HG02759 (cell line): ENCODE data around the gene ADGB.
"Not testable (repeated sequence)": the region's sequence is repeated elsewhere in the genome, so short reads cannot be mapped to it uniquely, and the experiment has no call there.

ENCODE experiments used
- ATAC-seq: cut with Tn5 transposase; IDR thresholded peaks from one replicate; pipeline ENCODE4 v1.9.1; 2021; ENCODE audit warnings: mild to moderate bottlenecking, moderate library complexity; ENCODE audit not compliant: unreplicated experiment

The ADGB gene

DNA sequence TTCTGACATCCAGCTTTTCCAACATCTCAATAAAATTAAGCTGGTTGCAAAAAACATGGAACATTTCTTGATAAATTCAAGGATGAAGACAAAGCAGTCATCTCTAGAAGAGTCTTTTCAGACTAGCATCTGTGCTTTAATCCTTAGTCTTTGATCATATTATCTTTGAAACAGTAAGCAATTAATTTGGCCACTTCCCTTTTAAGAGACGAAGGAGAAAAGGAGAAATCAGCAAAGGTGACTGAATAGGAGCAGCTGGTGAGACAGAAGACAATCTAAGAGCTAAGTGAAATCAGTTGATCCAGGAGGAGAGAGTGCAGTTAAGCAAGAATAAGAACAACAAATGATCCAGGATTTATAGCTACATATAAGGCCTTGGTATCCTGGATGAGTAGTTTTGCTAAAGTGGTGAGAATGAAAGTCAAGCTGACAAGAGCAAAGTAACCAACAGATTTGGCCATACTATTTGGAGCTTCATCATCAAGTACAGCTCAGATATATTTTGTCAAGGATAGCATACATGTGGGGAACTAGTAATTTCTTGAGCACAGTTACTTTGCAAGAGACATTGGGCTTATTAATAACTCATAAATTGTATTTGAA lies 215.5 kb downstream of the ADGB start:
- ATAC-seq = no peak

DNA sequence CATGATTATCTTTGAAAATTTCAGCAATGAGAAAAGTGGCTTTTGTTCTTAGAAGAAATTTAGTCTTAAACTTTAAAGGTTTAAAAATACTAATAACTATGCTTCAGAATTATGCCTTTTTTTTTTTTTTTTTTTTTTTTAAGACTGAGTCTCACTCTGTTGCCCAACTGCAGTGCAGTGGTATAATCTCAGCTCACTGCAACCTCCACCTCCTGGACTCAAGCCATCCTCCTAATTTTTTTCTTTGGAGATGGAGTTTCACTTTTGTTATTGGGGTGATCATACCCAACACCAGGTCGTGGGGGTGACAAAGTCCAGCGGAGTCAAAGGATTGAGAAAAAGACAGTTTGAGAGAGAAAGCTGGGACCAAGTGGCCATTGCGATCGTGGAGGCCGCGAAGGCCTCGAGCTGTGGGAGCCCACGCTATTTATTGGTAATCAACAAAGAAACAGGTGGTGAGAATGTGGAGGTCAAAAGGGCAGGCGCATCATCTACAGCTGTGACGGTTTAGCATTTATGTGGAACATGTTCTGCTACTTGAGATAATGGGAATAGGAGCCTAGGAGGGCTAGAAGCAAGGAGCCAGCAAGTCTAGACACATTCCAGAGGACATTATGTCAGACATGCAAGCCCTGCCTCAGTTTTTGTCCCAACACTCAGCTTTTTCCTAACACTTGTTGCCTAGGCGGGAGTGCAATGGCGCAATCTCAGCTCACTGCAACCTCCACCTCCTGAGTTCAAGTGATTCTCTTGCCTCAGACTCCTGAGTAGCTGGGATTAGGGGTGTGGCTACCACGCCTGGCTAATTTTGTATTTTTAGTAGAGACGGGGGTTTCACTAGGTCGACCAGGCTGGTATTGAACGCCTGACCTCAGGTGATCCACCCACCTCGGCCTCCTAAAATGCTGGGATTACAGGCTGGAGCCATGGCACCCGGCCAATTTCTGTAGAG lies 217.0 kb downstream of the ADGB start:
- not testable (repeated sequence) for ATAC-seq

DNA sequence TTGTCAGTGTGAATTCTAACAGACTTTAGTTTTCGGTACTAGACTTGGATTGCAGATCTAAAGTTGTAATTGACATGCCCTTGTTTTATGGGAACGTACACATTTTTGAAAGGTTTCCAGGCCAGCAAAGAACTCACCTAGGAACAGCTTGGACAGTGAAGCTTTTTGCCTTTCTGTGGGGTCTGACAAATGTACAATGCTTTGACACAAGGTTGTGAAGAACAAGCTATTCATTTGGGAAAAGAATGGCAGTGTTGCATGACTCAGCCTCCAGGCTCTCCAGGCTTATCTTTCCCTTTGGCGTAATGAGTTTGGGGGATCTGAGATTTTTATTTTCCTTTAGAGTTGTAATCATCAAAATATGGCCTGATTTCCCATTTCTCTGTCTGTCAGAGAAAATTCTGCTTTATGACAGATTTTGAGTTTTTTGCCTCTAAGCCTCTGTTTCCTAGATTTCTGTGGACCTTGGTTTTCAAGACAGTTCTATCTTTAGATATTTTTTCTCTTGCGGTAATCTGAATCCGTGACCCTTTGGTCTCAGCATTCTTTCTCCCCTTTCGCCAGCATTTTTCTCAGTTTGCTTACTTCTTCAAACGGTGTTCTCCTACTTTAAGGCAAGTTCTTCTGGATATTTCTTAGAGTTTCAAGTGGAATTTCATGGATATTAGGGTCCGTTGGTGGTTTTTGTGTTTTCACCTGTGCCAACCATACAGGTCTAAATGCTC lies 221.0 kb downstream of the ADGB start:
- ATAC-seq = no peak

DNA sequence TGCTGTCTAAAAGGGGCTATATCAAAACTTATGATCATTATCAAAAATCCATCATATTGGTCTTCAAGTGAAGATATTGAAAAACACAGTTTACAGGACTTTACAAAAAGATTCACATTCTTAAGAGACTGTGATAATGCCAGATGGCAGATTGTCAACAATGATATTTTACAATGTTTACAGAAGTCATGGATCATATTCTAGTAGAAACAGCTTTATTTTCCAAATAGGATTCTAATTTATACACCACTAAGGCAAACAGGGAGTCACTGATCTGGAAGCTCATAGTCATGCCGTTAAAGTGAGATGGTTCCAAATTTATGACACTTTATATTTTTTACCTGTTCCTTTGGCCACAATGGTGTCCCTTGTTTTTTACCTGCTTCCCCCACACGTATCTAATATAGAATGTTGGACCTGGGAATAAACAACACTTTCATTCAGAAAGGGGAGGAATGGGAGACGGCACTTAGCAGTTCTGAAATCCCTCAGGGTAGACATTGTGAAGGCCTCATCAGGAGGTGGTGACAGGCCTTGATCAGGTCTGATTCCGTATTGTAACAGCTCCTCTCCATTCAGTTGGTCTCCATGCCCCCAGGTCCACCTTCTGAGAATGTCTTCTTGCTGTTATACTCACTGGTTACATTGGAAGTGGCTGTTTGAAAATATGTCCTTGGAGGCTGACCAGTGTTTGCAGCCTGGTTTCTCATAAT lies 228.6 kb downstream of the ADGB start:
- no peak for ATAC-seq

DNA sequence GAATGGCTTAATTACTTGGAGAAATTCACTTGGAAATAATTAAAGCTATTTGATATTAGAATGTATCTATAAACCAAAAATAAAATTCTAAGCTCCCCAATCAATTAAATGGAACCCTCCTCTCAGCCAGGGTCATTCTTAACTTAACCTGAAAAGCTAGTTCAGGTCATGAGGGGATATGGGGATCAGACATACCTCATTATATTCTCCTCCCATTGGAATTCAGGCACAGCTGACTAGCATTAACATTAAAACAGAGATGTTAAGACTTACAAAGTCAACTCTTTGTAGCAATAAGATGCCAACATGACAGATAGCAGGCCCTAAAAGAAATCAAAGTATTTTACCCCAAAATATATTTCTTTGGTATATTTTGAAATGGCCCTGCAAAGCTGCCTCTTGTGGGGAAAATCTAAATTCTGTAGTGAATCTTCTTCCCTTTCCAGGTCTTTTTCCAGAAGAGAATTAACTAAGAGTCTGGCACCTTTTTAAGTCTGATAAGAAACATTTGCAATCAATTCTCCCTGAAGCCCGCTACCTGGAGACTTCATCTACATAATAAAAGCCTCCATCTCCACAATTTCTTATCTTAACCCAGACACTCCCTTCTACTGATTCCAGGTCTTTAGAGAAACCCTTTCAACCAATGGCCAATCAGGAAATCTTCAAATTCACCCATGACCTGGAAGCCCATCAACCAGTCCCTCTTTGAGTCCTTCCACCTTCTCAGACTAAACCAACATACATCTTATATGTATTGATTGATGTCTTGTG lies 231.2 kb downstream of the ADGB start:
- no peak for ATAC-seq

DNA sequence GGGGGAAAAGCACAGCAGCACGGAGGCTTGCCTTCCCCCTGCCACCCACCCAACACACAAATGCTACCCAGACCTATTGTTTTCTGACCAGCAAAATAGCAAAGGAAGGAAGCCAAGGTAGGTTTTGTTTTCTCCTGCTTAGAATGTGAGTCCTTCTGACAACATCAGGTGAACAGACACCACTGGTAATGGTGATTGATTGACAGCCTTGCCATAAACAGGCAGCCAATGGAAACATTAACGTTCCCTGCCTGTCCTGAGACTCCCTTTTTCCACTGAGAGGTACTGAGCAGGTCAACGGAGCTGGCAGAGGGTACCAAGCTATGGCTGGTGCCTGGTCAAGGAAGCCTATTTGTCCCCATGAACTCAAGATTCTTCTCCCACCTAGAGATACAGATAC lies 234.4 kb downstream of the ADGB start:
- ATAC-seq = no peak

DNA sequence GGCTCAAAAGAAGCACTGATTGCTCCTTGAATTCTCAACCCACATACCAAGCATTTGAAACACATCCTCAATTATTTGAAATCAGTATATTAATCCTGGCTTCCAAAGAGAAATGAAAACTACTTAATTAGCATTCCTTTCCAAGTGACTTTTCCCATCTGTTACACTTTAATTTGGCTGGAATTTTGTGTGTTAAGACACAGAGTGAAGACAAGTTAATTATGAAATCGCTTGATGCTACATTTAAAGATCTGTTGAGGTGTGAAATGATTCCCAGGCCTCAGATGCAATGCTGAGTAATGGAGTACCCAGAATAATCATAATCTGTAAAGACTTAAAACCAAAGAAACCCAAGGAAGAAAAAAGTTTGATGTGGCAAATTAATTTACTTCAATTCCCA lies 241.4 kb downstream of the ADGB start:
- ATAC-seq = no peak

DNA sequence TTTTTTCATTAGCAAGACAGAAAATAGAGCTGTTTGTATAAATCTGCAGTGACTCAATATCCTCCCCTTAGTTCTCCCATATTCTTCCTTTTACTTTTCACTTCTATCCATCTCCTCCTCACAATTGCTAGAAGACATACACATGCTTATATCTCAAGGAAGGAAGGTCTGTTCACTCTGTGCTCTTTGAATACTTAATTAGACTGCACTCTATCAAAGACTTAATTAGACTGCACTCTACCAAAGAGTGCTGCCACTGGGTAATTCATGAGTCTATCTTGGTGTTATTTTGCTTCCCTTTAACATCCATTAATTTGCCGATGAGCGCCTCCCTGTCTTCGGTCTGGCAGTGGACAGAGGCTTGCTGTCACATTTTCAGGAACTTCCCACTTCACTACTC lies 241.9 kb downstream of the ADGB start:
- ATAC-seq = no peak

DNA sequence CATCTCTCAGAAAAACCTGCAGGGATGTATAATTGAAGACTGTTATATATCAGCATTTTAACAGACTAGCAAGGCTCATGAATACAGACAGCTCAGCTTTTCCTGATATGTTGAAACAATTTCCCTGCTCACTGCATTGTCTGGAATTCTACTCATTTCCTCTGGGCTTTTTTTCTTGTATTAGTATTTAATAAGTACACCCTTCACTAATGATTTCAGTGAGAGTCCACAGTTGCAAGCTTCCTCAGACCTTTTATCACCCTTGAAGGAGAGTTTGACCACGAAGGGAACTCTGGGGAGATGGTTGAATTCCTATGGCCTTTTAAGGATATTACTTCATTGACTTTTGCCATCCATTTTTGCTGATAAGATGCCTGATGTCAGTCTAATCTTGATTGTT lies 248.7 kb downstream of the ADGB start:
- ATAC-seq = no peak

DNA sequence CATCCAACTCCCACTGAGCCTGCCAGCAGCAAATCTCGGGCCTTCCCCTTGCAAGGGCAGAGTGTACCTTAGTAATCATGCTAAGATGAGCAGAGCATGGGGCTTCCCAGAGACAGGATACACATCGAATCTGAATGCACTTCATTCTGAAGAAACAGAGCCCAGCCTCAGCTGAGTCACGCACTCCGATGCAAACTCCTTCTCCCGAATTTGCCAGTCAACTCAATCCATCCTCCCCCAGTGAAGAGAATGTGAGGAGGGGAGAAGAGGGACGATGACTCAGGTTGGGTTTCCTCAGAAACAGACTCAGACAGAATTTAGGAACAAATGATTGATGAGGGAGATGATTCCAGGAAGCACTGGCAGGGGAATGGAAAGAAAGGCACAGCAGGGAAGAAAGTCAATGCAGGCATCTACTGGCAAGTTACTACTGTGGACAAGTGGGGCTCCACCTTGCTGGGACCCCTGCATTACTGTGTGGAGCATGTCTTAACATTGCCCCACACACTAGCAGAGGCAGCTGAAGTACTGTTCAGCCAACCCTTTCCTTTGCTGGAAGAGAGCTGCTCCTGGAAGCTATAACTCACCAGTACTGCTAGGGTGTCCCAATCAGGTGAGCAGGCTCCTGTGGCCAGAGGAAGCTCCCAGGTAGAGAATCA lies 251.6 kb downstream of the ADGB start:
- ATAC-seq = no peak

DNA sequence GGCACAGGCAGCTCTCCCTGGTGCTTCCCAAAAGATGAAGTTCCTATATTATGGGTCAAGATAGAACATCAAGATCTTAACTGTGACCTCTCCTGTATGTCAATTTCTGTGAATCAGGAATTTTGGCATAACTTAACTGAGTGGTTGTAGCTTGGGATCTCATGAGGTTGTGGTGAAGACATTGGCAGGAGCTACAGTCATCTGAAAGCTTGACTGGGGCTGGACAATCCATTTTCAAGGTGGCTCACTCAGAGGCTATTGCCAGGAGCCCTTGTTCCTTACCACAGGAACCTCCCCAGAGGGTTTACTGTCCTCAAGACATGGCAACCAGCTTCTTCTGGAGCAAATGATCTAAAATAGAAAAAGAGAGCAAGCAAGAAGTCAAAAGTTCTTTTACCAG lies 252.2 kb downstream of the ADGB start:
- ATAC-seq = no peak

DNA sequence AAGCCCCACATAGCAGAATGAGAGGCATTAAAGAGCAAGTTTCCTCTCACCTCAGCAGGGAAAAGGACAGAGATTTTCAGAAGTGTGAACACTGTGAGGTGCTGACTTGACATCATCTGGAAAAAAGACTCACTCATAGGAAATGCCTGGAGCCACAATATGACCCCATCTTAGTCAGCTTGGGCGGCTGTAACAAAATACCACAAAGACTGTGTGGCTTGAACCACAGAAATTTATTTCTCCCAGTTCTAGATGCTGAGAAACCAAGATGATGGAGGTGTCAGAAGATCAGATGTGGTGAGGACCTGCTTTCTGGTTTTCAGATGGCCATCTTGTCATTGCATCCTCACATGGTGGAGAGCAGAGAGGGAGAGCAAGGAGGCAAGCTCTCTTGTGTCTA lies 253.1 kb downstream of the ADGB start:
- no peak for ATAC-seq

DNA sequence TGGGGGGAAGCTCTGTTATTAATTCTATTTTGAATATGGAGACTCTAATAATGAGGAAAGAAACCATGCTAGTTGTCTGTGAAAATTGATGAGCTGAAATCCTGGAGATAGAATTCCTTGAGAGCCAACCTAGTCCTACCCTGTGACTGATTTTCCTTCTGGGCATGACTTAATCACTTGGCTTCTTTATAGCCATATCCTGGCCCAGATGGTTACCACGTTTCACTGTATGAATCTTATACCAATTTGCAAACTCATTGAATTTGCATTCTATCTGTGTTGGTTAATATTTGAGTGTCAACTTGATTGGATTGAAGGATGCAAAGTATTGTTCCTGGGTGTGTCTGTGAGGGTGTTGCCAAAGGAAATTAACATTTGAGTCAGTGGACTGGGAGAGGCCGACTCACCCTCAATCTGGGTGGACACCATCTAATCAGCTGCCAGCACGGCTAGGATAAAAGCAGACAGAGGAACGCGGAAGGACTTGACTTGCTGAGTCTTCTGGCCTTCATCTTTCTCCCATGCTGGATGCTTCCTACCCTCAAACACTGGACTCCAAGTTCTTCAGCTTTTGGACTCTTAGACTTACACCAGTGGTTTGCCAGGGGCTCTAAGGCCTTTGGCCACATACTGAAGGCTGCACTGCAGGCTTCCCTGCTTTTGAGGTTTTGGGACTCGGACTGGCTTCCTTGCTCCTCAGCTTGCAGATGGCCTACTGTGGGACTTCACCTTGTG lies 255.9 kb downstream of the ADGB start:
- ATAC-seq = not testable (repeated sequence)

DNA sequence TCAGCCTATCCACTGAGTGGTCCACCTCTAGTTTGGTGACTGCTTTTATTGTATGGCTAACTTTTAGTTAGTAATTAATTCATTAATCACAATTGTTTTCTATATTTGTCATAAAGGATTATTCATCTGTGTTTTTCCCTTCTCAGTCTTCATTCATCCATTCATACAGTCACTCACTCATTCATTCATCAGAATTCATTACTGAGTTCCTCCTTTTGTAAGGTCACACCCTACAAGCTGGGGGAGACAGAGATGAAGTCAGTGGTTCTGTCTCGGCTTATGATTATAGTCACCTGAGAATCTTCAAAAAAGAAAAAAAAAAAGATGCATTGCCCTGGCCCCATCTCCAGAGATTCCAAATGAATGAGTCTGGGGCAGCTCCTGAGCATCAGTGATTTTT lies 257.1 kb downstream of the ADGB start:
- ATAC-seq = no peak

DNA sequence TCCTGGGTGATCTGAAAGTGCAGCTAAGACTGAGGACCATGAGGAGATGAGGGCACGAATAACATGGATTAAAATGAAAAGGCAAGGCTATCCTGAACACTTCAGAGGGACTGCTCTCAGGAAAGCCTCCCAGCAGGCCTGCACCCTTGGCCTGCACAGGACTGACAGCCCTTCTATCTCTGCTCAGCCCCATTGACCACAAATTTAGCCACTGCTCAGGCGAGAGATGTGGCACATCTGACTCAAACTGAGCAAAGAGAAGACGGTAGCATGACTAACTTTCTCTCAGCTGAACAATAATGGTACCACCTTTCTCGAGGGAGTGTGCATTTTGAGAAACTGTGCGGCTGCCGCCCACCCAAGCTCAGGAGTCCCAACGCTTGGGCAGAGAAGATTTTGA lies 257.5 kb downstream of the ADGB start:
- ATAC-seq = peak; percentile 69

DNA sequence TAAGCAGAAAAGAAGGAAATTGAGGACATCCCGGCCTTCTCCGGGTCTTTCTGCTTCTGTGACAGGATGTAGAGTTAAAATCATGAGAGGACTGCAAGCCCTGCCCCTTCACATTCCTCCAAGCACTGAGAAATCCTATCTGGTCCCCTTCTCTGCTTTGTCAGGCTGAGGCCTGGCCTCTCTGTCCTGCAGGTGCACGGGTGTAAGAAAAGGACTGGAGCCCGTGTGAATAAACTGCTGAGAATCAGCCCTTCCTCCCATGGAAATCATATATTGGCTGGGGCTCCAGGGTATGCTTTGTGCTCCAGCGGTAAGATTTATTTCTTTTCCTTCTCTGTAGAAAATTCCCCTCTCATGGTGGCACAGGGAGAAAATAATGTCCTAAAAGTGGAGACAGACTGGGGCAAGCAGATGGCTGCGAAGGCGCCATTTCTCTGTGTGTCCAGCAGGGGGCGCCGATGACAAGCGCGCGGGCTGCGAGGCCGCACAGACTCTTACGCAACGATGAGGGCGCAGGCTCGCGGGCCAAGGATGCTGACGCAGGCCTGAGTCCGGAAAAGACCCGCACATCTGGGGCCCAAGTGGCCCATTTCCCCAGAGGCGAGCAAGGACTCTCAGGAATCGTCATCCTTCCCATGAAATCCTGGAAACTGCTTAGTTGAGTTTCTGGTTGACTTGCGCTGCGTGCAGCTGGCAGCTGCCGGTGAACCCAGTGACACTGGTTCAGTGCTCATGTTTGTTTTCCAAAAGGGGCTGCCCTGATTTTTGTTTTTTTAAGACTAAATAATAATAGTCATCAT lies 258.6 kb downstream of the ADGB start:
- peak; percentile 92 for ATAC-seq

DNA sequence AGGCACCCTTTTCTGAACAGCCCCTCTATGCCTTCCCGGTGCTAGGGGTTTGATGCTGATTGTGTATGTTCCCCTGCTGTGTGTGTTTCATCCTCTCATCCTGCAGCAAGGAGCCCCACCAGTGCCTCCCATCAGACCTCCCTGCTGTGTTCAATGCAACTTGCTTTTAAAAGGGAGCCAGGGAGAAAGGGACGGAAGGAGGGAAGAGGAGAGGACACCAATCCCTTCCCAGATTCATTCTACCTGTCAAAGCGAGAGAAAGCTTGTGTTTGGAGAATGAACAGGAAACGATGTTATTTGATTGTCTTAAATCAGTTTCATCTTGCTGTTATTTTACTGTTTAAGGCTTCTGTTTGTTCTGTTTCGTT lies 259.2 kb downstream of the ADGB start:
- ATAC-seq = peak; percentile 21

DNA sequence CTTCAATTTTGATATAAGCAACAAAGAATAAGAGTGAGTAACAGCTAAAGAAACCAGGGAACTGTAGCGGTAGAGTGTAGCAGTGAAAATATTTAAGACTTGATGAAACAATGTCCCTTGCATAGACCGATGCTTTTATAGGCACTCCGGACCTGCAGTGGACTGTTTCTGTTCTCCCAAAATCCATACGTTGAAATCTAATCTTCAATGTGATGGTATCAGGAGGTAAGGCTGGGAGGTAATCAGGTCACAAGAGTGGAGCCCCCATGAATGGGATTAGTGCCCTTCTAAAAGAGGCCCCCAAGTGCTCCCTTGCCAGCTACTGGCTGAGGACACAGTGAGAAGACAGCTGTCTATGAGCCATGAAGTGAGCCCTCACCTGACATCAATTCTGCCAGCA lies 260.4 kb downstream of the ADGB start:
- ATAC-seq = no peak
